NCI-H524 treated with DMSO at 0.1 percent for 48 hours (cell line): Measurements from ENCODE around the gene GON7.
"Not testable (repeated sequence)": the region's sequence is repeated elsewhere in the genome, so short reads cannot be mapped to it uniquely, and the experiment has no call there.

Experiments used
- DNase-seq: peaks from one replicate; lab custom pipeline; 2025; lab: John Stamatoyannopoulos, UW

Gene GON7

GRCh38 chr14:93206793-93207467 is at the start of gene GON7, which contains the start of gene UBR7:
TSS of gene GON7 (minus strand) at chr14:93207065. CDS start at chr14:93207037, 28 bp downstream.
TSS of gene UBR7 (plus strand) at chr14:93207256. CDS start at chr14:93207292, 36 bp downstream.
- peak; percentile 98 for DNase-seq

DNA sequence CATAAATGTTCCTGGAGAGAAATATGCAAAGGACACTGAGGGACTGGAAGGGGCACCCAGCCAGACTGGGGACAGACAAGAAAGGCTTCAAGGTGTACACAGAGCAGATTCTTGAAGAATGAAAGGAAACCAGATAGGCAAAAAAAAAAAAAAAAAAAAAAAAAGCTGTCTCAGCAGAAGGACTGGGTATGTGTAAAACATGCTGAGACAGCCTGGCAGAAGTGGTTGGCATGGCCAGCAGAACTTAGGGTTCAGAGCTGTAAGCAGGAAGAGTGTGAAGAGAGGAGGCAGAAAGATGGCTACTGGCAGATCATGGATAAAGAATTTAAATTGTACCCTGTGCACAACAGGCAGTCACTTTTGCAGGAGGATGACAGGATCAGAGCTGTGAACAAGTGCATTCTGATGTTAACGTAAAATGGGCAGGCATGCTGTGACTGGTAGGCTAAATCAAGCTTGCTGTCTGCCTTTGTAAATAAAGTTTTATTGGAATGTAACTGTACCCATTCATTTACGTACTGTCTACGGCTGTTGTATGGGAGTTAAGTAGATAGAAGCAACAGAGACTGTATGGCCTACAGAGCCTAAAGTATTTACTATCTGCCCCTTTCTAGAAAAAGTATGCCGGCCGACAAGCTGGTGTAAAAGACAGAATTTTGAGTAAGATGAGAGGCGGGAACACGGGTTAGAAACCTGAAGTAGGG is 42.4 kb upstream of the GON7 start:
- no peak for DNase-seq

DNA sequence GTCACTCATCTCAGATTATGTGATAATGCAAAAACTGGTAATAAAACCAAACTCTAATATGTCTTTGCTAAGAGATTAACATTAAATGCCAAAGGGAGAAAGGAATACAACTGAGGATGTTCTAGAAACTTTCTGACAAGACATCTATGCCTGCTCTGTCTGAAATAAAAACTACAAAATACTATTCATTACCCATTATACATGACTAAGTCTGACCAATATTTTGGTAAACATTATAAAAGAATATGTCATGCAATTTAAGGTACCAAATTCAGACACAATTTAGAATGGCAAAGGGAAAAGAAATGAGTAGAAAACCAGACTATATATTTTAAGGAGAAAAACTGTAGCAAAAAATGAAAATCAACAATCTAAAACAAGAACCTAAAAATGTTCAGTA is 39.7 kb upstream of the GON7 start:
- DNase-seq: no peak

GRCh38 chr14:93245764-93246420 is 39.0 kb upstream of the GON7 start:
- no peak for DNase-seq

DNA sequence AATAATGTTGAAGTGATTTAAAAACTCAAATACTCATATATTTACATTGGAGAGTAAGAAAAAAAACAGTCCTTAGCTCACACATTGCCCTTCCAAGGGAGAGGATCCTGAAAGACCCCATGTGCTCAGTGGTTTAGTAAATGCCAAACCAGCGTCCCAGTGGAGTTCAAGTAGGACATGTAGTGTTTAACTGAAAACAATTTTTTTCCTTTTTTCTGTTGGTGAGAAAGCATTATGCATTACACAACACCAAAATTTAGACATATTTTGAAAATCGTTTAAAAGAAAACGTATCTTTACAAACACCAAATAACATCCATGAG is 33.8 kb upstream of the GON7 start:
- no peak for DNase-seq

DNA sequence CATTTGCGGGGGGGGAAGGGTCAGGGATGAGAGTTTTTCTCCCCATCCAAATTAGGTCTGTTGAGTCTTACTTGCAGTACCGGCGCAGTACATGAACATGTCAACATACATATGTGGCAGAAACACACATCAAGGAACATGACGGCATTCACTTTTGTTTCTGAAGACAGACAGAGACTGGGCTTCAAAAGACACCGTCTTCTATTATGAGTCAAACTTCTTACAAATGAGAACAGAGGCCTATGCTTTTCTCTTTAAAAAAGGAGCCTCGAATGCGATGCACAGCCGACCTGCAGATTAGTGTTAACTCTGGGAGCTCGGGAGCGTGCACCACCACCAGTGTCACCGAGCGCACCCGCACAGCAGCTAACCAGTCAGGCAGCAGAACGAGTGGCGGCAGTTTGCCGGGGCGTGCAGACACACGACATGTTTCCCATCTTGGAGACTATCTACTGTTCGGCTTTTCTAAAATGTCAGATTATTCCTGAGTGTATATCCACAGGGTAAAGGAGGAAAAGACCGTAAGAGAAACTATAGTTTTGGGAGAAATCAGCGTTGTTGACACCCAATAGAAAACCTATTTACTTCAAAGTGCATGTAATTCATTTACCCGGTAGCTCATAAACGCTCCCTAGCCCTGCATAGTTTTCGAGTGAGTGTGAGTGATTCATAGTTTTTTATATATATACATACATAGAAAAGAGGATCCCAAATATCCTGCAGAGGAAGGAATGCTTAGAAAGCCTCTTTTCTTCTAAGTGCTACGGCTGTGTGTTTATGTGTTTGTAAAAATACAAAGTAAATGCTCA is 33.2 kb upstream of the GON7 start:
- no peak for DNase-seq

DNA sequence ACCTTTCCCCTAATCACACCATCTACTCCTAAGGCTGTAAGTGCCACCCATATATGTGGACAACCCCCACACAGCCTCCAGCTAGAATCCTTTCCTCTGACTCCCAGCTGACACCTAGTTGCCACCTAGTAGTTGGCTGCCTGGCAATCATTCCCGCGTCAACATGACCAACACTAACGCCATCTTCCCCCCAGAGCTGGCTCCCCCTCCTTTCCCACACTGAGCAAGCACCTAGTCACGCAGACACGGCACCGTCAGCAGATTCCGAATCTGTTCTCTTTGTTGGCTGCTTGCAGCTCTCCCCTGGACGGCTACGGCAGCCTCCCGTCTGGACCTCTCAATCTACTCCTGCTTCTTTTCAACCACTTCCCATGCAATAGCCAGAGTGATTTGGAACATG is 27.9 kb upstream of the GON7 start:
- no peak for DNase-seq

DNA sequence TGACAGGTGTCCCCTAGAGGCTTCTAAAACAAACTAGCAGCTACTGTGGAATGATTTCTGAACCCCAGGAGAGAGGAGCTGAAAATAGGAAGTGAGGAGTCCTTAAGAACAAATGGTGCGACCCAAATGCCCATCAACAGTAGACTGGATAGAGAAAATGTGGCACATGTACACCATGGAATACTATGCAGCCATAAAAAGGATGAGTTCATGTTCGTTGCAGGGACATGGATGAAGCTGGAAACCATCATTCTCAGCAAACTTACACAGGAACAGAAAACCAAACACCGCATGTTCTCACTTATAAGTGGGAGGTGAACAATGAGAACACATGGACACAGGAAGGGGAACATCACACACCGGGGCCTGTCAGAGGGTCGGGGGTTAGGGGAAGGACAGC is 26.2 kb upstream of the GON7 start:
- DNase-seq: not testable (repeated sequence)

- DNase-seq: no peak
Measured at GRCh38 chr14:93232159-93232558, 25.3 kb upstream of the GON7 start.

DNA sequence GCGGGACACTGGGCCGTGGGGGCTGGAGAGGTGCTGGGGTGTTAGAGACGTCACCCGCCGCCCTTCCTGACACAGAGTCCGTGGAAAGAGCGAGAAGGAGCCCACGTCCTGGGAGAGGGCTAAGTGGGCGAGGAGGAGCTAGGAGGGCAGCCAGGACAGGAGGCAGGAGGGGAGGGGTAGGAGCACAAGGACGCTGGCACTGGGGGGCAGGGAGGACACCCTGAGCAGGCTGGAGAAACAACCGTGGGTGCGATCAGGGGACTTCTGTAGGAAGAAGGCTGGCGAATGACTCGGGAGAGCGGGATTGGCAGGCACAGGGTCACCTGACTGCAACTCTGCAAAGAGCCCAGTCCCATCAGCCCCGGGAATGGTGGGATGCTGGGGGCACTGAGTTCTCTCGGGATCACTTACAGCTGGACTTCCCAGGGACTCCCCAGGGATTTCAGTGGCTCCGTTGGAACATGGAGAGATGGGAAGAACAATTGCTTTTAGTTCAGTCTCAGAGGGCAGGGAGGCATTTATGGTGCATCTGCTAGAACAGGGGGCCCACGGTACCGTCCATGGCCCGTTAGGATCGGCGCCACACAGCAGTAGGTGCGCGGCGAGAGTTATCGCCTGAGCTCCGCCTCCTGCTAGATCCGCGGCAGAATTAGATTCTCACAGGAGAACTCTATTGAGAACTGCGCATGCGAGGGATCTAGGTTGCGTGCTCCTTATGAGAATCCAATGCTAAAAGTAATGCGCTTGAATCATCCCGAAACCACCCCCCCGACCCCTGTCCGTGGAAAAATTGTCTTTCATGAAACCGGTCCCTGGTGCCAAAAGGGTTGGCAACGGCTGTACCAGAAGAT is 24.5 kb upstream of the GON7 start:
- DNase-seq: no peak

DNA sequence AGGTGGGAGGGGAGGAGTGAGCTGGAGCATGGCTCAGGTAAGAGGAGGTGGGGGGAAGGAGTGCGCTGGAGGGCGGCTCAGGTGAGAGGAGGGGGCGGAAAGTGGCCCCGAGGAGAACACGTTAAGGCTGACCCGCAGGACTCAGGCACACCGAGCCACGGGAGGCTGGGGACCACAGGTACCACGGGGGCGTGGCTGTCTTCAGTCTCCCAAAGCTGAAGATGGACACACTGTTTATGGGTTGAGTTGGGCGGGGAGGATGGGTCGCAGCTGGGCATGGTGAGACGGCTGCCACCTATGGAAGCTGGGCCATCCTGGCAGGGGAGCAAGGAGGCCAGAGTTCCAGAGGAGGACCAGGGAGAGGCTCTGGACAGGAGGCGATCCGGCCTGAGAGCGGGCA is 23.7 kb upstream of the GON7 start:
- DNase-seq: no peak

- no peak for DNase-seq
Measured at GRCh38 chr14:93228550-93228949, 21.7 kb upstream of the GON7 start.

DNA sequence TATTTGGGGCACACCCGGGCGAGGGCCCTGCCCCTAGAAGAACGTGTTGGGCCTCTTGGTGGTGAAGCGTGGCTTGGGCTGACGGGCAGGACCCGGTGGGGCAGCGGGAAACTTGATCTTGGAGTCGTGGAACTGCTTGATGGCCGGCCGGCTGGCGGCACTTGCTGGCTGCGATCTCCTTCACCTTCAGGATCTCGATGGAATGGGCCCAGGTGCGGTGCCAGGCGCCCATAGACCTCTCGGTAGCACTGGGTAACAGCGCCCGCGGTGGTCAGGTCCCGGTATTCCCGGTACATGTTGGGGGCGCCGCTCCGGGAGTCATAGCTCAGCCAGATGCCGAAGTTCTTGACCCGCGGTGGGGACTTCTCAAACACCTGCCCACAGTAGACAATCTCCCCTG is 16.7 kb upstream of the GON7 start:
- no peak for DNase-seq

DNA sequence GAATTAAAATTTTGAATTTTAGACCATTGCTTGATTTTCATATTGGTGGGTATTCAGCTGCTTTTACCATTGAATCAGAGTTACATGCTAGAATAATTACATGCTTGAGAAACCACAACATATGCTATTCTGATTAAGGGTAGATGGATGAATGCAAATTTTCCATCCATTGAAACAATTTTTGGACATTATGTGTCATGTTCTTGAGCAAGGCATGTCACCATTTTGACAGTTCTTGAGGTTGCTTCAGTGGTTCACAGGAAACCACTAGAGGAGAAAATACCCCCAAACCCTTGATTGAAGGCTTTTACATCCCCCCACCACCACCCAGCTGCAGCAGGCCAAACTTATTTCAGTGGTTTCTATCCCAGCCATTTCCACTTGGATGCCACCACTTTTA is 13.6 kb upstream of the GON7 start:
- no peak for DNase-seq

DNA sequence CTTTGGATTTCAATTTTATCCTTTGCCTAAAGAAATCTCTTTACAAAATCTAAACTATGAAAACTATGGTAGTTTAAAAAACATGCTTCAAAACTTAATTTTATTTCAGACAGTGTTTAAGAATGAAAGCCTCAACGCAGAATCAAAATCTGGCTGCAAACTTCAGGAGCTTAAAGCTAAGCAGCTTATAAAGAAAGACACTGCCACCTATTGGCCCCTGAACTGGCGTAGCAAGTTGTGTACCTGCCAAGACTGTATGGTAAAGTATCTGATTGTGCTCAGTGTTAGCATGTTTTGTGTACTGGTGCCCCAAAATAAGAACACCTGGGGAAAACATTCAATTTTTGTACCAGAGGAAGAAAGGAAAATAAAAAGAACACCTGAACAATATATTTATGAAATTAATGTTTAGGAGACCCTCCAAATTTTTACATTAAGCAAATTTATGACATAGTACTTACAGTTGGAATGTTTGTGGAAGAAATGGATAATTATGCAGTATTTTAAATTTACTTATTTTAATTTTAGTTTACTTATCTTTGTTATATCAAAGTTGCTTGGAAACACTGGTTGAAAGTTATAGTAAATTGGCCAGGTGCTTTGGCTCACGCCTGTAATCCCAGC is 12.3 kb upstream of the GON7 start:
- peak; percentile 42 for DNase-seq

DNA sequence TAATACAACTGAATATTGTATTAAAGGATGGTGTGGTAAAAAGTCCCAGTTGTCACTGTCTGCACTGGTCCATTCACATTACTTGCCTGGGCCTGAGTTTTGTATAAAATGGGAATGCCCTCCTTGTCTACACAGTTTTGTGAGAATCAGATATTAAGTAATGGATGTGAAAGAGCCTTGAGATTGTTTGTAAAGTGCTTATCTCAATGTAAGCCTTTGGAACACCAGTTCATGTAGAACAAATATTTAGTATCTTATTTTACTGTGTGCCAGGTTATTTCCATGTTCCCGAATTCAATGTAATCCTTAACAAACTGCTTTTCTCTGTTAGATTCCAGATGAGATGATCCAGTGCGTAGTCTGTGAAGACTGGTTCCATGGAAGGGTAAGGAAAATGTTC is 7.7 kb upstream of the GON7 start:
- DNase-seq: no peak

DNA sequence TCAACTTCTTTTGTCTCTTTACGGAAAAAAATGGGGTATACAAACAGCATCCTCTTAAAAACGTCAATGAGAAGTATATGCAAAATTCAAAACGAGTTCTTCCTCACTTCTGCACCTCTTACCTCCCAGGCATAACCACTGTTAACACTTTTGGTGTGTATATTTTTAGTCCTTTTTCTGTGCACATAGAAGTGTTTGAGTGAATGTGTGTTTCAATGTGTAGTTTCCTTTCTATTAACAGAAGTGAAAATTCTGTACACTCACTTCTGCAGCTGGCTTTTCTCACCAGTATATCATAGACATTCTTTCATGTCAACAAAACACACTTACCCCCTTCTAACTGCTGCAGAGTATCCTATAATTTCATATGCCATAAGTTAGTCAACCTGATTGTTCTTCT is 5.6 kb upstream of the GON7 start:
- no peak for DNase-seq

DNA sequence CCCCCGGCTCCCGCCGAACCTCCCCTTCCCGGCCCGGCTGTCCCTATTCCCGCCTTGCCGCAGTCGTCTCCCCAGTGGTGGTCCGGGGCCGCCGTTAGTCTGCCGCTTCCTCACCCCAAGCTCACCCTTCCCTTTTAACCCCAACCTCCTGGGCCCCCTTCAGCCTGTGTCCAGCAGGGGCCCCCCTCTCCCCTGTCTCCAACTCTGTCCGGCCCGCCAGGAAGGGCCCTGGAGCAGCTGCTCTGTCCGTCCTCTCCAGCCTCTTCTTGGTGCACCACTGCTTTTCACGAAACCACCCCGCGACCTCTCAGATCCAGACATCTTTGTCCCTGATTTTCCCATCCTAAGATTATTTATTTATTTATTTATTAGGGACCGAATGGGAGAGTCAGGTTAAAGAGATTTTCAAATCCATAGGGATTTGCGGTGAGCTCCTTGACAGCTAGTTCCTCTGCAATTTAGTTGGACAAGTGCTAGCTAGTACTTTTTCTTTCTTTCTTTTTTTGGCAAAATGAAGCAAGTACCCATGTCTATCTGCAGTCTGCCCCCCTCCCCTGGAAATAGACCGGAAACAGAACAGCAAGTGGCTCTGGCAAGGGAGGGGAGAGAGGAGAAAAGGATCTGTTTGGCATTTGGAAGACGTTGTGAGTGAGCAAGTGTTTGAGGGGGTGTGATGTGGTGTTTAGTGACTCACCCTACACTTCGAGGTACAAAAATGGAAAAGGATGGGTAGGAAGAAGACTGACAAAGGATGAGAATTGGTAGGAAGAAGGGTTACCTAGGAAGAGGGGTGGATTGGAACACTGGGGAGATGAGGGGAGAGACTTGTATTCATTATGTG is 823 bp upstream of the GON7 start:
- peak; percentile 56 for DNase-seq

GRCh38 chr14:93201155-93201704 is 5.6 kb downstream of the GON7 start:
- no peak for DNase-seq

DNA sequence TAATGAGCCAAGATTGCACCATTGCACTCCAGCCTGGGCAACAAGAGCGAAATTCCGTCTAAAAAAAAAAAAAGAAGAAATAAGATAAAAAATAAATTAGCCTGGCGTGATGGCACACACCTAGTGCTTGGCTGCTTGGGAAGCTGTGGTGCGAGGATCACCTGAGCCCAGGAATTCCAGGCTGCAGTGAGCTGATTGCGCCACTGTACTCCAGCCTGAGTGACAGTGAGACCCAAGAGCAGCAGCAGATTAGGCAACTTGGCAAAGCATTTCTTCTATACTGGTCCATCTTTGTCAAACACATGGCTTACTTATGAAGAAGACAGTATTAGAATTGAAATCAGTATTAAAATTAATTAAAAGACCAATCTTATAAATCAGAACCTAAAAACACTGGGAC is 6.3 kb downstream of the GON7 start:
- no peak for DNase-seq
